ENCODE data around the gene REN. TPM values are rescaled to one million over a fixed set of nuclear protein-coding genes. Genes with fewer than 3 reads are reported as not detected.

The REN gene
- total and polyA plus RNA-seq, 2 of the 8 experiments (the other 6 are each of a cell fraction or from before 2014, with no cell fraction given): 0.05 TPM; not detected in 1

DNA sequence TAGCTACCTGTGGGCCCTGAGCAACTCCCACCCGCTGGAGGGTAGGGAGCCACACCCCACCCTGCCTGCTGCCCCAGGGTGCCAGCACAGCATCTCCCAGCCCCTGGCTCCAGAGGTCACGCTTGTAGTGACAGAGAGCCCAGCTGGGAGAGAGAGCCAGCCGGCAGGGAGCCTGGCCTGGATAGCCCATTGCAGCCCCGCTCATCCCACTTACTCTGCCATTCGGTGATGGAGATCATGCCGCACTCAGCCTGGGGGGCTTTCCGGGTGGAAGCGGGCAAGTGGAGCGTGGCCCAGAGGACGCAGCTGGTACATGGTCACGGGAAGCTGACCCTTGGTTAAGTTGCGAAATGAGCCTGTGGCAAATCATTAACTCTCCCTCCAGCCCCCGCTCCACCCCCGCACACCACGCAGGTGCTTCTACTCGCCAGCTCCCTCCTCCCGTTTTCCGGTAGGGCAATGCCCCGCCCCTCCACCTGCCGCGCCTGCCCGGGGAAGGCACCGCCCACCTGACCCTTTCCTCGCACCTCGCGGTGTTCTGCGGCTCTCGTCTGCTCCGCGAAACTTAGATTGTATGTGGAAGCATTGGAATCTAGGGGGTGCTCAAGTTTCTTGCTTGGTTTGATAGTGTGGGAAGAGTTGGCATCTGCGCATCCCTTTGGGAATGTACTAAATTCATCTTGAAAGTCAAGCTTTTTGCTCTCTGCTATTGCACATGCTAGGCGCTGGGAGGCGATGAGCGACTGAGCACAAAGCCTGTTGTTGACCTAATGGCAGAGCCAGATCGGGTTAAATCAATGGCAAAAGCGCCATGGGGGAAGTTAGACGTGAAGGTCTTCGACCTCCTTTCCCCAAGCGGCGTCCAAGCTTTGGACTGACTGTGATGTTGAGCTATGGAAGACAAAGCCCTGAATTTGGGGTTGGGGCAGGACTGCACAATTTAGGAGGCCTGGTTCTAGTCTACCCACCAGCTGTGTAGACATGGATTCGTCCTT is 47.8 kb upstream of the REN start, which contains the start of gene GOLT1A:
Gene GOLT1A (minus strand): TSS at position 321 of the 995 bp plus-strand sequence. CDS start 82 bp downstream, at position 239.
- Histone ChIP-seq H3K4me3 (ENCODE audit: extremely low read depth in 1 of 4, insufficient read depth in 2 of 4, low read depth in 3 of 4, low read length in 4 of 4) (peak within 1 kb of the TSS; percentile 47 to 69 (median 61)), H4K91ac (replicated peaks; ENCODE audit: insufficient read length, low read length) (peak within 1 kb of the TSS; percentile 88), H4K8ac (ENCODE audit: extremely low read depth, insufficient read depth, low read length) (peak within 1 kb of the TSS; percentile 57; the same call in 1 of the 2 replicates), H2BK5ac (ENCODE audit: low read depth, low read length) (peak within 1 kb of the TSS; percentile 84), H3K18ac (ENCODE audit: extremely low read depth, low read length) (peak within 1 kb of the TSS; percentile 66), H3K23me2 (ENCODE audit: low read depth, low read length) (peaks cover 10% of the 10 kb centered on the region; the same call in 1 of the 2 replicates), H3K4ac (replicated peaks; ENCODE audit: insufficient read length, low read depth, low read length) (peak within 1 kb of the TSS; percentile 46), H4K5ac (ENCODE audit: insufficient read length, low read depth, low read length) (no peak within 1 kb of the TSS), H3K79me1 (ENCODE audit: low read depth, low read length) (peaks cover 3% of the 10 kb centered on the region; the same call in 1 of the 2 replicates), H2BK15ac (ENCODE audit: low read length) (peak within 1 kb of the TSS; percentile 97; the same call in 1 of the 2 replicates), H3K27ac (ENCODE audit: low read depth, low read length) (0 out of 2 replicates have a peak within 1 kb of the TSS, but pooled peaks have one; percentile 11), H3K9ac (replicated peaks in 1 of 4; ENCODE audit: extremely low read depth in 1 of 4, low read depth in 3 of 4, low read length in 3 of 4) (no peak within 1 kb of the TSS; a peak in 1 of 7 replicates), H4K20me1 (replicated peaks in 1 of 2; ENCODE audit: control insufficient read depth in 1 of 2, insufficient read depth in 2 of 2, low read length in 2 of 2) (no peaks in the 10 kb centered on the region), H2BK12ac (ENCODE audit: low read depth, low read length) (peak within 1 kb of the TSS; percentile 76; the same call in 1 of the 2 replicates), H3K4me2 (ENCODE audit: insufficient read depth in 1 of 2, low read depth in 2 of 2, low read length in 2 of 2) (peak within 1 kb of the TSS; percentile 58 to 91), H3K27me3 (replicated peaks in 1 of 4; ENCODE audit: control insufficient read depth in 3 of 4, extremely low read depth in 1 of 4, insufficient read depth in 3 of 4, low read length in 3 of 4) (no peaks in the 10 kb centered on the region), H3K56ac (replicated peaks; ENCODE audit: insufficient read length, low read depth, low read length) (no peak within 1 kb of the TSS), H2AK5ac (ENCODE audit: low read depth, low read length) (no peak within 1 kb of the TSS), H3K36me3 (ENCODE audit: control insufficient read depth in 2 of 4, insufficient read depth in 4 of 4, low read length in 3 of 4) (no peaks in the 10 kb centered on the region), H3K14ac (ENCODE audit: insufficient read length) (no peak within 1 kb of the TSS), H2BK120ac (replicated peaks; ENCODE audit: low read depth, low read length) (no peak within 1 kb of the TSS), H3K79me2 (ENCODE audit: control insufficient read depth in 1 of 2, insufficient read depth in 2 of 2, low read length in 2 of 2) (no peaks in the 10 kb centered on the region), H3K9me3 (ENCODE audit: insufficient read depth in 2 of 2, low read depth in 1 of 2, low read length in 1 of 2) (no peaks in the 10 kb centered on the region), H2BK20ac (ENCODE audit: low read length) (0 out of 2 replicates have a peak within 1 kb of the TSS, but pooled peaks have one; percentile 90), H3K23ac (ENCODE audit: insufficient read length) (no peak within 1 kb of the TSS), H2AFZ (ENCODE audit: low read length) (peak within 1 kb of the TSS; percentile 99), H3K4me1 (replicated peaks in 1 of 4; ENCODE audit: control insufficient read depth in 3 of 4, insufficient read depth in 4 of 4, low read length in 3 of 4) (peaks cover 0 to 3% (median 2%) of the 10 kb centered on the region in 4 experiments; a peak in 4 of 7 replicates)
- CTCF ChIA-PET (ENCODE audit: partially characterized antibody): interaction anchor here (0.6 to 9.9 kb wide), 59 partner anchors 7 to 1026 kb away, joined by 3 to 156 read pairs (median 5); partner anchors contain the start of genes ETNK2, KISS1, PLEKHA6 and REN
- WGBS, 2 experiments (ENCODE audit: extremely low coverage in 1 of 2, insufficient coverage in 1 of 2, insufficient read length in 1 of 2, insufficient replicate concordance in 2 of 2, low coverage in 1 of 2, low lambda C conversion rate in 2 of 2, missing lambda C conversion rate in 1 of 2): 10% methylated on average over 35 of the region's 41 CpGs; no CpG with 5 or more reads in 1 of the 2 experiments
- DNase-seq (ENCODE audit: low read depth in 1 of 2, low spot score in 2 of 2): peak; percentile 66 to 98
- FAIRE-seq: peak; percentile 94
- POLR2A ChIA-PET (ENCODE audit: partially characterized antibody): interaction anchor here (0.6 to 1.7 kb wide), 13 partner anchors 8 to 280 kb away, joined by 3 to 6 read pairs (median 3); partner anchors contain the start of genes KISS1 and PIK3C2B
- TF ChIP-seq NANOG (IDR thresholded peaks at IDR 0.05; ENCODE audit: insufficient read depth, low read depth, low read length, poor library complexity, severe bottlenecking) (no peak), SP2 (IDR thresholded peaks at IDR 0.05; ENCODE audit: low read length) (no peak), RXRA (IDR thresholded peaks at IDR 0.05; ENCODE audit: insufficient read depth, low read depth, low read length) (no peak), RBBP5 (IDR thresholded peaks at IDR 0.05; ENCODE audit: borderline replicate concordance, low read depth, low read length) (peak; percentile 52; the same call in 1 of the 2 replicates), CBX5 (IDR thresholded peaks at IDR 0.05; ENCODE audit: low read depth, low read length) (no peak), TBP (IDR thresholded peaks at IDR 0.05; ENCODE audit: low read depth, low read length) (no peak; the same call in 1 of the 2 replicates), PHF8 (conservative IDR thresholded peaks at IDR 0.05; ENCODE audit: low read depth, low read length) (peak; percentile 39; the same call in 1 of the 2 replicates), SAP30 (IDR thresholded peaks at IDR 0.05; ENCODE audit: insufficient read depth, insufficient replicate concordance, low read length) (peak; percentile 55)
- TF ChIP-seq, protein P1, sequence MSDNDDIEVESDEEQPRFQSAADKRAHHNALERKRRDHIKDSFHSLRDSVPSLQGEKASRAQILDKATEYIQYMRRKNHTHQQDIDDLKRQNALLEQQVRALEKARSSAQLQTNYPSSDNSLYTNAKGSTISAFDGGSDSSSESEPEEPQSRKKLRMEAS (IDR thresholded peaks at IDR 0.05): peak; percentile 88
